Measurements from ENCODE around the gene RUNX2.

- TF ChIP-seq NR2F2 (IDR thresholded peaks at IDR 0.05): no peak
- no peak for TF ChIP-seq ZBTB33 (IDR thresholded peaks at IDR 0.05)
- TF ChIP-seq, protein P1, sequence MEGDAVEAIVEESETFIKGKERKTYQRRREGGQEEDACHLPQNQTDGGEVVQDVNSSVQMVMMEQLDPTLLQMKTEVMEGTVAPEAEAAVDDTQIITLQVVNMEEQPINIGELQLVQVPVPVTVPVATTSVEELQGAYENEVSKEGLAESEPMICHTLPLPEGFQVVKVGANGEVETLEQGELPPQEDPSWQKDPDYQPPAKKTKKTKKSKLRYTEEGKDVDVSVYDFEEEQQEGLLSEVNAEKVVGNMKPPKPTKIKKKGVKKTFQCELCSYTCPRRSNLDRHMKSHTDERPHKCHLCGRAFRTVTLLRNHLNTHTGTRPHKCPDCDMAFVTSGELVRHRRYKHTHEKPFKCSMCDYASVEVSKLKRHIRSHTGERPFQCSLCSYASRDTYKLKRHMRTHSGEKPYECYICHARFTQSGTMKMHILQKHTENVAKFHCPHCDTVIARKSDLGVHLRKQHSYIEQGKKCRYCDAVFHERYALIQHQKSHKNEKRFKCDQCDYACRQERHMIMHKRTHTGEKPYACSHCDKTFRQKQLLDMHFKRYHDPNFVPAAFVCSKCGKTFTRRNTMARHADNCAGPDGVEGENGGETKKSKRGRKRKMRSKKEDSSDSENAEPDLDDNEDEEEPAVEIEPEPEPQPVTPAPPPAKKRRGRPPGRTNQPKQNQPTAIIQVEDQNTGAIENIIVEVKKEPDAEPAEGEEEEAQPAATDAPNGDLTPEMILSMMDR (IDR thresholded peaks at IDR 0.05; ENCODE audit: low read depth, low read length, missing input control): no peak
- no peak for TF ChIP-seq YY1 (IDR thresholded peaks at IDR 0.05)
- TF ChIP-seq, protein P2, sequence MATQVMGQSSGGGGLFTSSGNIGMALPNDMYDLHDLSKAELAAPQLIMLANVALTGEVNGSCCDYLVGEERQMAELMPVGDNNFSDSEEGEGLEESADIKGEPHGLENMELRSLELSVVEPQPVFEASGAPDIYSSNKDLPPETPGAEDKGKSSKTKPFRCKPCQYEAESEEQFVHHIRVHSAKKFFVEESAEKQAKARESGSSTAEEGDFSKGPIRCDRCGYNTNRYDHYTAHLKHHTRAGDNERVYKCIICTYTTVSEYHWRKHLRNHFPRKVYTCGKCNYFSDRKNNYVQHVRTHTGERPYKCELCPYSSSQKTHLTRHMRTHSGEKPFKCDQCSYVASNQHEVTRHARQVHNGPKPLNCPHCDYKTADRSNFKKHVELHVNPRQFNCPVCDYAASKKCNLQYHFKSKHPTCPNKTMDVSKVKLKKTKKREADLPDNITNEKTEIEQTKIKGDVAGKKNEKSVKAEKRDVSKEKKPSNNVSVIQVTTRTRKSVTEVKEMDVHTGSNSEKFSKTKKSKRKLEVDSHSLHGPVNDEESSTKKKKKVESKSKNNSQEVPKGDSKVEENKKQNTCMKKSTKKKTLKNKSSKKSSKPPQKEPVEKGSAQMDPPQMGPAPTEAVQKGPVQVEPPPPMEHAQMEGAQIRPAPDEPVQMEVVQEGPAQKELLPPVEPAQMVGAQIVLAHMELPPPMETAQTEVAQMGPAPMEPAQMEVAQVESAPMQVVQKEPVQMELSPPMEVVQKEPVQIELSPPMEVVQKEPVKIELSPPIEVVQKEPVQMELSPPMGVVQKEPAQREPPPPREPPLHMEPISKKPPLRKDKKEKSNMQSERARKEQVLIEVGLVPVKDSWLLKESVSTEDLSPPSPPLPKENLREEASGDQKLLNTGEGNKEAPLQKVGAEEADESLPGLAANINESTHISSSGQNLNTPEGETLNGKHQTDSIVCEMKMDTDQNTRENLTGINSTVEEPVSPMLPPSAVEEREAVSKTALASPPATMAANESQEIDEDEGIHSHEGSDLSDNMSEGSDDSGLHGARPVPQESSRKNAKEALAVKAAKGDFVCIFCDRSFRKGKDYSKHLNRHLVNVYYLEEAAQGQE (IDR thresholded peaks at IDR 0.05): no peak
- TF ChIP-seq GABPA (IDR thresholded peaks at IDR 0.05 in 1 of 2, conservative IDR thresholded peaks at IDR 0.05 in 1 of 2): no peak
- no peak for TF ChIP-seq TAF1 (conservative IDR thresholded peaks at IDR 0.05)
- no peak for TF ChIP-seq EGR1 (IDR thresholded peaks at IDR 0.05; ENCODE audit: low read depth in 2 of 2)
- no peak for TF ChIP-seq FOXA1 (IDR thresholded peaks at IDR 0.05)
Observed at GRCh38 chr6:45480752-45481415, 152.8 kb downstream of the RUNX2 start.

Measured in liver (tissue), 3 donors.